Activated CD4-positive, alpha-beta T cell treated with anti-CD3 and anti-CD28 coated beads, Interleukin-2, amount 10 ng/mL, durations not matched to agents 24 days and 14 days (primary cell): ENCODE results near the gene BMPER. TPM values are rescaled to one million over a fixed set of nuclear protein-coding genes. Genes with fewer than 3 reads are reported as not detected.

ENCODE experiments used
- DNase-seq: peaks from one replicate; pipeline ENCODE4 v3.0.0; 2022
- H3K27ac Mint-ChIP-seq: one replicate; pipeline ENCODE4 v1.8.0; 2022; ENCODE audit warnings: mild to moderate bottlenecking, mixed read lengths
- H3K27me3 Mint-ChIP-seq: one replicate; pipeline ENCODE4 v1.8.0; 2022; ENCODE audit warnings: mixed read lengths
- H3K36me3 Mint-ChIP-seq: one replicate; pipeline ENCODE4 v1.8.0; 2022; ENCODE audit warnings: low read depth, mild to moderate bottlenecking, mixed read lengths
- H3K4me1 Mint-ChIP-seq: one replicate; pipeline ENCODE4 v1.8.0; 2021; ENCODE audit warnings: mixed read lengths
- H3K4me3 Mint-ChIP-seq: one replicate; pipeline ENCODE4 v1.8.0; 2022; ENCODE audit warnings: mild to moderate bottlenecking, moderate library complexity, mixed read lengths
- H3K9me3 Mint-ChIP-seq: one replicate; pipeline ENCODE4 v1.8.0; 2021; ENCODE audit warnings: mixed read lengths
- intact Hi-C: fragments of 100-400 bp; cut with micrococcal nuclease; formaldehyde crosslinking; loops from one replicate; pipeline ENCODE4 v1.15.1; 2023
- total RNA-seq: library from RNA; stranded (reverse); gene quantifications from 2 replicates; pipeline ENCODE4 v1.2.3, GENCODE V29; 2022

Gene BMPER
- total RNA-seq, 1 donor from 2014 or later: not detected

GRCh38 chr7:33981671-33982424, 76.5 kb downstream of the BMPER start:
- no peaks in the 10 kb centered on the region for H3K4me1 Mint-ChIP-seq
- H3K27me3 Mint-ChIP-seq: no peaks in the 10 kb centered on the region
- intact Hi-C loops: no loop called here

GRCh38 chr7:33982425-33982786, 77.1 kb downstream of the BMPER start:
- Mint-ChIP-seq H3K27ac (no peak overlapping the region), H3K36me3 (no peaks in the 10 kb centered on the region), H3K9me3 (no peaks in the 10 kb centered on the region), H3K27me3 (no peaks in the 10 kb centered on the region), H3K4me3 (no peak overlapping the region), H3K4me1 (no peaks in the 10 kb centered on the region)
- intact Hi-C loops: no loop called here
- DNase-seq: no peak

More at GRCh38 chr7:33981671-33982424, 76.5 kb downstream of the BMPER start:
- no peaks in the 10 kb centered on the region for H3K36me3 Mint-ChIP-seq
- no peak overlapping the region for H3K27ac Mint-ChIP-seq
- no peaks in the 10 kb centered on the region for H3K9me3 Mint-ChIP-seq
- no peak for DNase-seq
- no peak overlapping the region for H3K4me3 Mint-ChIP-seq

GRCh38 chr7:33986451-33986850, 81.1 kb downstream of the BMPER start:
- Mint-ChIP-seq H3K27ac (no peak overlapping the region), H3K27me3 (no peaks in the 10 kb centered on the region), H3K36me3 (no peaks in the 10 kb centered on the region), H3K9me3 (no peaks in the 10 kb centered on the region), H3K4me1 (no peaks in the 10 kb centered on the region), H3K4me3 (no peak overlapping the region)
- intact Hi-C loops: no loop called here
- DNase-seq: no peak

GRCh38 chr7:33986951-33987947, 81.9 kb downstream of the BMPER start:
- no peak overlapping the region for H3K4me3 Mint-ChIP-seq
- H3K36me3 Mint-ChIP-seq: no peaks in the 10 kb centered on the region
- no peak for DNase-seq
- no peak overlapping the region for H3K27ac Mint-ChIP-seq
- intact Hi-C loops: no loop called here
- H3K4me1 Mint-ChIP-seq: no peaks in the 10 kb centered on the region
- no peaks in the 10 kb centered on the region for H3K9me3 Mint-ChIP-seq
- no peaks in the 10 kb centered on the region for H3K27me3 Mint-ChIP-seq

GRCh38 chr7:33996899-33997298, 91.6 kb downstream of the BMPER start:
- no peak for DNase-seq
- intact Hi-C loops: no loop called here
- Mint-ChIP-seq H3K27me3 (no peaks in the 10 kb centered on the region), H3K9me3 (peaks cover 7% of the 10 kb centered on the region), H3K36me3 (no peaks in the 10 kb centered on the region), H3K4me3 (no peak overlapping the region), H3K4me1 (no peaks in the 10 kb centered on the region), H3K27ac (no peak overlapping the region)

- H3K36me3 Mint-ChIP-seq: no peaks in the 10 kb centered on the region
- H3K27me3 Mint-ChIP-seq: no peaks in the 10 kb centered on the region
- DNase-seq: peak; percentile 16
- intact Hi-C loops: no loop called here
- no peaks in the 10 kb centered on the region for H3K4me1 Mint-ChIP-seq
- H3K27ac Mint-ChIP-seq: no peak overlapping the region
- peaks cover 7% of the 10 kb centered on the region for H3K9me3 Mint-ChIP-seq
- H3K4me3 Mint-ChIP-seq: no peak overlapping the region
Measured at GRCh38 chr7:33998476-33998875, 93.1 kb downstream of the BMPER start.

- Mint-ChIP-seq H3K27me3 (no peaks in the 10 kb centered on the region), H3K4me3 (no peak overlapping the region), H3K27ac (no peak overlapping the region), H3K9me3 (no peaks in the 10 kb centered on the region), H3K4me1 (no peaks in the 10 kb centered on the region), H3K36me3 (no peaks in the 10 kb centered on the region)
- no peak for DNase-seq
- intact Hi-C loops: no loop called here
Measured at GRCh38 chr7:34011017-34011695, 105.8 kb downstream of the BMPER start.

GRCh38 chr7:34011696-34012095, 106.4 kb downstream of the BMPER start:
- H3K27me3 Mint-ChIP-seq: no peaks in the 10 kb centered on the region
- intact Hi-C loops: no loop called here
- no peaks in the 10 kb centered on the region for H3K36me3 Mint-ChIP-seq
- no peaks in the 10 kb centered on the region for H3K9me3 Mint-ChIP-seq
- H3K4me3 Mint-ChIP-seq: no peak overlapping the region
- no peak overlapping the region for H3K27ac Mint-ChIP-seq
- H3K4me1 Mint-ChIP-seq: no peaks in the 10 kb centered on the region
- no peak for DNase-seq

GRCh38 chr7:34013421-34013820, 108.1 kb downstream of the BMPER start:
- no peaks in the 10 kb centered on the region for H3K9me3 Mint-ChIP-seq
- no peaks in the 10 kb centered on the region for H3K27me3 Mint-ChIP-seq
- H3K27ac Mint-ChIP-seq: no peak overlapping the region
- DNase-seq: no peak
- no peak overlapping the region for H3K4me3 Mint-ChIP-seq
- no peaks in the 10 kb centered on the region for H3K4me1 Mint-ChIP-seq
- no peaks in the 10 kb centered on the region for H3K36me3 Mint-ChIP-seq
- intact Hi-C loops: no loop called here

- H3K27ac Mint-ChIP-seq: no peak overlapping the region
- H3K4me3 Mint-ChIP-seq: no peak overlapping the region
- H3K4me1 Mint-ChIP-seq: no peaks in the 10 kb centered on the region
- H3K9me3 Mint-ChIP-seq: no peaks in the 10 kb centered on the region
- no peaks in the 10 kb centered on the region for H3K36me3 Mint-ChIP-seq
- intact Hi-C loops: no loop called here
- DNase-seq: no peak
- no peaks in the 10 kb centered on the region for H3K27me3 Mint-ChIP-seq
Measured at GRCh38 chr7:34015651-34016050, 110.3 kb downstream of the BMPER start.

GRCh38 chr7:34016876-34017275, 111.5 kb downstream of the BMPER start:
- Mint-ChIP-seq H3K27ac (no peak overlapping the region), H3K4me3 (no peak overlapping the region), H3K36me3 (no peaks in the 10 kb centered on the region), H3K27me3 (no peaks in the 10 kb centered on the region), H3K4me1 (no peaks in the 10 kb centered on the region), H3K9me3 (no peaks in the 10 kb centered on the region)
- intact Hi-C loops: no loop called here
- DNase-seq: no peak

GRCh38 chr7:34019301-34019790, 114.0 kb downstream of the BMPER start:
- no peaks in the 10 kb centered on the region for H3K9me3 Mint-ChIP-seq
- no peak overlapping the region for H3K27ac Mint-ChIP-seq
- no peaks in the 10 kb centered on the region for H3K4me1 Mint-ChIP-seq
- no peaks in the 10 kb centered on the region for H3K36me3 Mint-ChIP-seq
- intact Hi-C loops: no loop called here
- no peak for DNase-seq
- no peaks in the 10 kb centered on the region for H3K27me3 Mint-ChIP-seq
- no peak overlapping the region for H3K4me3 Mint-ChIP-seq

GRCh38 chr7:34022626-34023025, 117.3 kb downstream of the BMPER start:
- no peak overlapping the region for H3K27ac Mint-ChIP-seq
- no peaks in the 10 kb centered on the region for H3K4me1 Mint-ChIP-seq
- no peaks in the 10 kb centered on the region for H3K27me3 Mint-ChIP-seq
- H3K4me3 Mint-ChIP-seq: no peak overlapping the region
- intact Hi-C loops: no loop called here
- H3K36me3 Mint-ChIP-seq: no peaks in the 10 kb centered on the region
- peak; percentile 18 for DNase-seq
- peaks cover 4% of the 10 kb centered on the region for H3K9me3 Mint-ChIP-seq

GRCh38 chr7:34025600-34025999, 120.3 kb downstream of the BMPER start:
- intact Hi-C loops: no loop called here
- no peak for DNase-seq
- H3K4me1 Mint-ChIP-seq: no peaks in the 10 kb centered on the region
- H3K27ac Mint-ChIP-seq: no peak overlapping the region
- H3K36me3 Mint-ChIP-seq: no peaks in the 10 kb centered on the region
- H3K27me3 Mint-ChIP-seq: no peaks in the 10 kb centered on the region
- peaks cover 4% of the 10 kb centered on the region for H3K9me3 Mint-ChIP-seq
- no peak overlapping the region for H3K4me3 Mint-ChIP-seq
